ENCODE data around the gene DMRTA2. TPM values are rescaled to one million over a fixed set of nuclear protein-coding genes. Genes with fewer than 3 reads are reported as not detected.

The DMRTA2 gene
- total RNA-seq, 1 donor from 2014 or later = not detected

- DNase-seq (ENCODE audit: low spot score) = no peak
- Mint-ChIP-seq H3K4me1 (ENCODE audit: low read depth) (no peaks in the 10 kb centered on the region), H3K9me3 (ENCODE audit: low read depth) (no peaks in the 10 kb centered on the region), H3K27ac (ENCODE audit: unreplicated experiment) (no peak overlapping the region), H3K27me3 (ENCODE audit: low read depth) (no peaks in the 10 kb centered on the region), H3K36me3 (ENCODE audit: low read depth) (peaks cover 3% of the 10 kb centered on the region), H3K4me3 (ENCODE audit: unreplicated experiment) (no peak overlapping the region)
- TF ChIP-seq CTCF (IDR thresholded peaks at IDR 0.05) = no peak
These were observed 30.0 kb upstream of the DMRTA2 start for GRCh38 chr1:50453266-50453665.

GRCh38 chr1:50452700-50453099, 29.5 kb upstream of the DMRTA2 start:
- Mint-ChIP-seq H3K4me1 (ENCODE audit: low read depth) (no peaks in the 10 kb centered on the region), H3K4me3 (ENCODE audit: unreplicated experiment) (no peak overlapping the region), H3K9me3 (ENCODE audit: low read depth) (no peaks in the 10 kb centered on the region), H3K27me3 (ENCODE audit: low read depth) (no peaks in the 10 kb centered on the region), H3K27ac (ENCODE audit: unreplicated experiment) (no peak overlapping the region), H3K36me3 (ENCODE audit: low read depth) (peaks cover 3% of the 10 kb centered on the region)
- TF ChIP-seq CTCF (IDR thresholded peaks at IDR 0.05) = no peak
- DNase-seq (ENCODE audit: low spot score) = no peak

- Mint-ChIP-seq H3K36me3 (ENCODE audit: low read depth) (peaks cover 3% of the 10 kb centered on the region), H3K9me3 (ENCODE audit: low read depth) (no peaks in the 10 kb centered on the region), H3K4me3 (ENCODE audit: unreplicated experiment) (no peak overlapping the region), H3K27me3 (ENCODE audit: low read depth) (no peaks in the 10 kb centered on the region), H3K27ac (ENCODE audit: unreplicated experiment) (no peak overlapping the region), H3K4me1 (ENCODE audit: low read depth) (no peaks in the 10 kb centered on the region)
- no peak for TF ChIP-seq CTCF (IDR thresholded peaks at IDR 0.05)
- DNase-seq (ENCODE audit: low spot score) = no peak
These were observed 27.8 kb upstream of the DMRTA2 start for GRCh38 chr1:50450861-50451653.

- Mint-ChIP-seq H3K27me3 (ENCODE audit: low read depth) (no peaks in the 10 kb centered on the region), H3K4me1 (ENCODE audit: low read depth) (no peaks in the 10 kb centered on the region), H3K27ac (ENCODE audit: unreplicated experiment) (no peak overlapping the region), H3K4me3 (ENCODE audit: unreplicated experiment) (no peak overlapping the region), H3K9me3 (ENCODE audit: low read depth) (no peaks in the 10 kb centered on the region), H3K36me3 (ENCODE audit: low read depth) (peaks cover 1% of the 10 kb centered on the region)
- TF ChIP-seq CTCF (IDR thresholded peaks at IDR 0.05) = no peak
- no peak for DNase-seq (ENCODE audit: low spot score)
These were observed 24.7 kb upstream of the DMRTA2 start for GRCh38 chr1:50447961-50448360.

- peaks cover 18% of the 10 kb centered on the region for H3K36me3 Mint-ChIP-seq (ENCODE audit: low read depth)
- H3K4me3 Mint-ChIP-seq (ENCODE audit: unreplicated experiment) = no peak overlapping the region
- no peak for TF ChIP-seq CTCF (IDR thresholded peaks at IDR 0.05)
- no peak for DNase-seq (ENCODE audit: low spot score)
- H3K27ac Mint-ChIP-seq (ENCODE audit: unreplicated experiment) = no peak overlapping the region
- no peaks in the 10 kb centered on the region for H3K4me1 Mint-ChIP-seq (ENCODE audit: low read depth)
- no peaks in the 10 kb centered on the region for H3K9me3 Mint-ChIP-seq (ENCODE audit: low read depth)
- H3K27me3 Mint-ChIP-seq (ENCODE audit: low read depth) = no peaks in the 10 kb centered on the region
These were observed 17.9 kb upstream of the DMRTA2 start for GRCh38 chr1:50441183-50441582.
